Articular chondrocyte of knee joint (primary cell): ENCODE data around the gene SLFN12. TPM values are rescaled to one million over a fixed set of nuclear protein-coding genes. Genes with fewer than 3 reads are reported as not detected.

Source experiments
- small RNA-seq: library from RNA; depleted of rRNA; stranded (forward); fragments of <200 nt; gene quantifications from one replicate; pipeline ENCODE3, GENCODE V24; 2012
- total RNA-seq: library from RNA; depleted of rRNA; stranded (reverse); fragments of >200 nt; gene quantifications from 2 replicates; pipeline ENCODE4 v1.2.3, GENCODE V29; 2012

Gene SLFN12
- total RNA-seq: 13.5 and 20.9 TPM in 2 replicates

GRCh38 chr17:35432176-35433074 is at the start of gene SLFN12:
TSS of gene SLFN12 (minus strand) at chr17:35432500. CDS start at chr17:35423028, 9,472 bp downstream.

GRCh38 chr17:35448214-35448898 is 16.1 kb upstream of the SLFN12 start, which contains the start of gene SLFN13:
TSS of gene SLFN13 (minus strand) at chr17:35448766. CDS start at chr17:35445680, 3,086 bp downstream.

GRCh38 chr17:35373534-35373983 is 58.7 kb downstream of the SLFN12 start, which contains the start of gene SLFN11:
TSS of gene SLFN11 (minus strand) at chr17:35373621. CDS start at chr17:35363807, 9,814 bp downstream.

Small RNAs within 50 kb of the gene (small RNA-seq; reads per million reads assigned to genes)
- not detected for gene AC060766.3
- gene AC060766.5: not detected

Other genes with a start within 250 kb of the SLFN12 start
- gene SLC35G3, start 238.1 kb downstream of the SLFN12 start, total RNA-seq: not detected in 2 replicates
- 63.5 and 74.9 TPM in 2 replicates for gene SLFN5, start 189.4 kb downstream of the SLFN12 start, total RNA-seq
- gene SLFN11, start 58.9 kb downstream of the SLFN12 start, total RNA-seq: 8.4 and 8.8 TPM in 2 replicates
- gene SLFN13, start 16.3 kb upstream of the SLFN12 start, total RNA-seq: 0.13 and 0.22 TPM in 2 replicates
- gene SLFN12L, start 105.2 kb upstream of the SLFN12 start, total RNA-seq: 0.11 TPM in 1 of 2 replicates, not detected in the other
- not detected in 2 replicates for gene SLFN14, start 128.3 kb upstream of the SLFN12 start, total RNA-seq
- 9.8 and 10.6 TPM in 2 replicates for gene PEX12, start 146.1 kb upstream of the SLFN12 start, total RNA-seq
- gene AP2B1, start 154.8 kb upstream of the SLFN12 start, total RNA-seq: 155 and 168 TPM in 2 replicates